Measurements from ENCODE around the gene KLHL30.
"Not testable (repeated sequence)": the region's sequence is repeated elsewhere in the genome, so short reads cannot be mapped to it uniquely, and the experiment has no call there.

KLHL30 gene

DNA sequence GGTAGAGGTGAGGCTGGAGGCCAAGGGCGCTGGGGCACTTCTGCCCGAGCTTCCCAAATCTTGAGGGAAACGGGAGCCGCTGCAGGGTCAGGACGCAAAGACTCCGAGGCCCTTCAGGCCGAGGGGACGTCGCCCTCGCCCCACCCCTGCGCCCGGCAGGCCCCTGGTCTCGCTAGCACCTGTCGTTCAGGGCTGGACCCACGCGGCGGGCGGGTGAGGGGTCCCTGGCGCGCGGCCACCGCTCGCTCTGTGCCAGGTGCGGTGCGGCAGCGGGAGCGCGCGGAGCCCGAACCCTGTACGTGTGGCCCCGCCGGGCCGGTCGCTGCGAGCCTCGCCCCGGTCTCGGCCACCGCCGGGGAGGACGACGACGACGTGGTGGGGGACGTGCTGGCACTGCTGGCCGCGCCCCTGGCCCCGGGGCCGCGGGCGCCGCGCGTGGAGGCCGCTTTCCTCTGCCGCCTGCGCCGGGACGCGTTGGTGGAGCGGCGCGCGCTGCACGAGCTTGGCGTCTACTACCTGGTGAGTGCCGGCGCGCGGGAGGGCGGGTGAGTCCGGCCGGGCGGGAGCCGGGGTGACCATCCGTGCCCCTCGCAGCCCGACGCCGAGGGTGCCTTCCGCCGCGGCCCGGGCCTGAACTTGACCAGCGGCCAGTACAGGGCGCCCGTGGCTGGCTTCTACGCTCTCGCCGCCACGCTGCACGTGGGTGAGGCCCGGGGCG is 25.2 kb downstream of the KLHL30 start:
- DNase-seq: no peak

DNA sequence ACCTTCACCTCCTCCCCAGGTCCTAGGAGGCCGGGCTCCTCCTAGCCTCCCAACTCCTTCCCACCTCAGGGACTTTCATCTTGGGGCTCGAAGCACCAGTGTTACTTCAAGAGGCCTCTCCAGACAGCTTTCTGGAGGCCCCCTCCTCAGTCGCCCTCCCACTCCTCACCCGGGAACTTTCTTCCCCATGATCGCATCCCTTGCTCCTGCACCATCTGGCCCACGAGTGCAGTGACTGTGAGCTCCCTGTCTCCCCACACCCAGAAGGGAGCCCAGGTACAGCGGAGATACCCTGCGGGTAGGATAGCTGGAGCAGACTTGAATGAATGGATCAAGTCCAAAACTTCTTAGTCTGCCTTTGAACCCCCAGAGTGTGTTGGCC is 26.4 kb downstream of the KLHL30 start:
- no peak for DNase-seq

- DNase-seq: no peak
Measured at GRCh38 chr2:238165288-238165921, 26.9 kb downstream of the KLHL30 start.

GRCh38 chr2:238166391-238167343 is 28.2 kb downstream of the KLHL30 start:
- no peak for DNase-seq

GRCh38 chr2:238167344-238167715 is 28.9 kb downstream of the KLHL30 start:
- DNase-seq: no peak

DNA sequence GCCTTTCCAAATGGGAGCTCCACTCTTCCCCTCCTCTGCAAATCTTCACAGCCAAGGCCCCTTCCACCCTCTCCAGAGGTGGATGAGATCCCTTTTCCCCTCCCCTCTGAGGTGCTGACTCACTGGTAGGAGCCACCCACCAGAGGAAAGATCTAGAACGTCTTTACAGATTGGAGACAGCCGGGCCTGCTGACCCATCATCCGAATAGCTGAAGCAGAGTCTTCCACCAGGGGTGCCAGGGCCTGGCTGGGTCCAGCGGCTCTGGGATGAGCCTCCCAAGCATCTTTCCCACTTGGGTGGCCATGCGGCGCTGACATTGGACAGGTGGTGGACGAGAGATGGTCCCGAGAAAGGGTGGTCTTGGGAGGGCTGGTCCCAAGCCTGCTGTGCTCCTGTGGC is 29.3 kb downstream of the KLHL30 start:
- no peak for DNase-seq

GRCh38 chr2:238168196-238169047 is 30.0 kb downstream of the KLHL30 start:
- DNase-seq: no peak

- DNase-seq: no peak
Measured at GRCh38 chr2:238169048-238169707, 30.7 kb downstream of the KLHL30 start.

DNA sequence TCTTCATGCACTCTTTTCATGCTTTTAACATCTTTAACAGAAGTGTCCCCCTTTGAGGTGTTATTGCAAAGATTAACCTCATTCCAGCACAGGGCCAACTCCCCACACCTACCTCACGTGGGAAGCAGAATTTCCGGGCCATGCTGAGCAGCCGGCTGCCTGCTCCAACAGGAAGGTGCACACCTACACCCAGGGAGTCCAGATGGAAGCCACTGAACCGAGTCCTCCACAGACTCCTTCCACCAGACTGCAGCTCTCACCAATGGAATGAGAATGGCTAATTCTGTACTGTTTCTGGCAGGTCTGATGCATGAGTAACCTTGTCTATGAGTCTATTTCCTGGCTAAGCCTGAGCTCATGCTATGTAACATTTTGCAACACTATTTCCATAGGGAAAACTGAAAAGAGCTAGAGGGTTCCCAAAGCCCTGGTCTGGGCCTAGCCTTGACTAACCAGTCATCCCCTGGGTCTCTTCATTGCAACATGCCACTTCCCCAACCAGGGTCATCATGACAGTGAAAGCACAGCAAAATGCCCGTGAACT is 31.3 kb downstream of the KLHL30 start:
- no peak for DNase-seq

DNA sequence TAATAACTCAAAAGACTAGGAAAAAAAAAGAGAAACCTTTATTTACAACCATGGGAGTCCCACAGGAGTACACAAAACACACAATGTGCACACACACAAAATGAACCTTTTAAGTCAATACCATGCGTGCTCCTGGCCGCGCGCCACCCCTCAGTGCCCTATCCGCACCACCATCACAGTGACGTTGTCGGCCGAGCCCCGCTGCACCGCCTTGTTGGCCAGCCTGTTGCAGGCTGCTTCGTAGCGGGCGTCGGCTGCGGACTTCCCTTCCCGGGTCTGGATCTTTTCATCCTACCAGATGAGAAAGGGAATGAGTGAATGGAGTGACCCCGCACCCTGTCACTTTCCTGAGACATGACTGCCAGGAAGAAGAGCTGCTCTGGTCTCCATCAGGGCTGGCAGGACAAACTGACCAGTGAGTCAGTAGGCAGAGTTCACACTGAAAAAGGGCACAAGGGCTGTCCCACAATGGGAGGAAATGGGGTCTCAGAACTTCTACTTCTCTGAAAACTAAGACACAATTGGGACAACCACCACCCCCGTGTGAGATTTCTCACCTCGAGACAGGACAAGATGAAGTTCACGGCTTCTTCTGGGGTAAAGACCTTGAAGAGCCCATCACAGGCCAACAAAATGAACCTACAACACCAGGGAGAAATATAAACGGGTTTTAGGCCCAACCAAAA is 32.1 kb downstream of the KLHL30 start:
- no peak for DNase-seq

DNA sequence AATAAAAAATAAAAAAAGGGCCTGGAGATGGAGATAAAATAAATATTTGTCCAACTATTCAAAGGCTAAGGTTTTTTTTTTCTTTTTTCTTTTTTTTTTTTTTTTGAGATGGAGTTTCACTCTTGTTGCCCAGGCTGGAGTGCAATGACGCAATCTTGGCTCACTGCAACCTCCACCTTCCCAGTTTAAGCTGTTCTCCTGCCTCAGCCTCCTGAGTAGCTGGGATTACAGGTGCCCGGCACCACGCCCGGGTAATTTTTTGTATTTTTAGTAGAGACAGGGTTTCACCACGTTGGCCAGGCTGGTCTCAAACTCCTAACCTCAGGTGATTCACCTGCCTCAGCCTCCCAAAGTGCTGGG is 32.6 kb downstream of the KLHL30 start:
- not testable (repeated sequence) for DNase-seq

GRCh38 chr2:238171575-238172187 is 33.2 kb downstream of the KLHL30 start:
- DNase-seq: no peak

GRCh38 chr2:238172439-238172838 is 34.0 kb downstream of the KLHL30 start:
- no peak for DNase-seq

GRCh38 chr2:238173692-238174091 is 35.2 kb downstream of the KLHL30 start:
- no peak for DNase-seq

- DNase-seq: no peak
Measured at GRCh38 chr2:238174291-238174690, 35.8 kb downstream of the KLHL30 start.

- DNase-seq: no peak
Measured at GRCh38 chr2:238174701-238175100, 36.2 kb downstream of the KLHL30 start.

DNA sequence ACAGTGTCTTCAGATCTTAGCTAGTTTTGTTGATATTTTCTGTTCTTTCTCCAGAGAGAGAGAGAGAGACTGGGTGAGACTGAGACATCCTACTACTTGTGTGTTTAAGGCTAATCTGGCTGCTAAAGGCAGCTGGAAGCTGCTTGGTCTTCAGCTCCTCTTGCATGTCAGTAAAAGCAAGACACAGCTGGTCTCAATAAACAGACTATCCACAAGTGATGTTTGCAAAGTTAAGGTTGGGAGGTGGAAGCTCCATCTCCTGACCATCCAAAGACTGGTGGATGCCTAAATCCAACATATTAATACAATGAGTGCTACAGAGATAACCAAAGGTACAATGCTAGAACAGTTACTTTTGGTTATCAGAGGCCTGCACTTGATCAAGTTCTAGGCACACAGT is 38.1 kb downstream of the KLHL30 start:
- DNase-seq: no peak

GRCh38 chr2:238180554-238180953 is 42.1 kb downstream of the KLHL30 start:
- DNase-seq: no peak

- no peak for DNase-seq
Measured at GRCh38 chr2:238182362-238182761, 43.9 kb downstream of the KLHL30 start.

- DNase-seq: no peak
Measured at GRCh38 chr2:238183821-238184220, 45.4 kb downstream of the KLHL30 start.
